Panc1 (cell line): ENCODE data around the gene DTNB. TPM values are rescaled to one million over a fixed set of nuclear protein-coding genes. Genes with fewer than 3 reads are reported as not detected.

Source experiments
- ATAC-seq: fragments of 200-7000 bp; cut with Tn5 transposase; 2 replicates; pipeline ENCODE4 v1.9.1; 2020; ENCODE audit warnings: mild to moderate bottlenecking, moderate library complexity
- BruUV-seq: library from RNA; stranded (reverse); fragments of 400-500 nt; replicated peaks from 2 replicates; lab custom pipeline; 2021; lab: Mats Ljungman, UMichigan
- CTCF ChIA-PET: fragments of 300-600 bp; sonication (Branson Sonifier 250); formaldehyde crosslinking; loops from one replicate; lab custom pipeline; 2022; ENCODE audit warnings: antibody characterized with exemption; lab: Charles Lee
- POLR2A ChIA-PET: fragments of 300-600 bp; sonication (Branson Sonifier 250); formaldehyde crosslinking; loops from one replicate; lab custom pipeline; 2022; ENCODE audit warnings: antibody characterized with exemption; lab: Charles Lee
- DNase-seq: peaks from one replicate; pipeline ENCODE4 v3.0.0-alpha.2; 2010; ENCODE audit warnings: low read depth, low spot score
- H3K27ac ChIP-seq: 2 replicates; pipeline ENCODE4 v1.5.1; 2011; ENCODE audit warnings: mild to moderate bottlenecking, low read length, inconsistent platforms
- H3K27me3 ChIP-seq: fragments of 200-500 bp; sonication (Bioruptor generic); 2 replicates; pipeline ENCODE4 v1.6.0; 2014; ENCODE audit warnings: low read length, inconsistent platforms; ENCODE audit not compliant: control insufficient read depth, insufficient read depth
- H3K36me3 ChIP-seq: fragments of 200-500 bp; sonication (Bioruptor generic); 2 replicates; pipeline ENCODE4 v1.5.1; 2014; ENCODE audit warnings: inconsistent platforms, mild to moderate bottlenecking, low read length, moderate library complexity; ENCODE audit not compliant: control insufficient read depth, insufficient read depth
- H3K4me1 ChIP-seq: 2 replicates; pipeline ENCODE4 v1.5.1; 2011; ENCODE audit warnings: inconsistent platforms, mild to moderate bottlenecking, low read length, moderate library complexity; ENCODE audit not compliant: control insufficient read depth, insufficient read depth
- H3K4me3 ChIP-seq, 2 experiments: 2 replicates each; pipeline ENCODE4 v1.5.1; 2011 to 2012; ENCODE audit warnings: low read depth in 2 of 2, low read length in 2 of 2, mild to moderate bottlenecking in 2 of 2, inconsistent platforms in 1 of 2, moderate library complexity in 1 of 2
- H3K9me3 ChIP-seq: fragments of 200-500 bp; sonication (Bioruptor generic); 2 replicates; pipeline ENCODE4 v1.5.1; 2014; ENCODE audit warnings: low read depth, mild to moderate bottlenecking, inconsistent platforms, low read length, moderate library complexity; ENCODE audit not compliant: control insufficient read depth, insufficient read depth
- CTCF ChIP-seq: fragments of 450-650 bp; IDR thresholded peaks from 2 replicates; pipeline ENCODE4 v1.5.1; 2017; ENCODE audit warnings: mild to moderate bottlenecking
- POLR2AphosphoS5 ChIP-seq: IDR thresholded peaks from 2 replicates; pipeline ENCODE4 v1.6.1; 2012; ENCODE audit warnings: mild to moderate bottlenecking, low read depth, low read length, moderate library complexity
- REST ChIP-seq, 2 experiments: IDR thresholded peaks; 2 replicates each; pipeline ENCODE4 v1.6.1; 2011 to 2012; ENCODE audit warnings: low read depth in 2 of 2, control low read depth in 1 of 2, low read length in 1 of 2, mild to moderate bottlenecking in 1 of 2, moderate library complexity in 1 of 2; ENCODE audit not compliant: insufficient read depth in 1 of 2
- SIN3A ChIP-seq: IDR thresholded peaks from 2 replicates; pipeline ENCODE4 v1.6.1; 2012; ENCODE audit warnings: low read depth, mild to moderate bottlenecking, low read length, moderate library complexity, borderline replicate concordance; ENCODE audit not compliant: insufficient read depth
- TCF7L2 ChIP-seq: IDR thresholded peaks from 2 replicates; pipeline ENCODE4 v1.6.1; 2011; ENCODE audit warnings: mild to moderate bottlenecking, low read depth, low read length, inconsistent platforms
- in situ Hi-C: cut with HindIII; loops from 2 replicates; pipeline ENCODE4 v1.10.0; 2016; ENCODE audit warnings: low sequenced_read_pairs, low pct_unique_long_range_greater_than_20kb
- intact Hi-C: fragments of 100-400 bp; cut with micrococcal nuclease; formaldehyde crosslinking; loops from one replicate; pipeline ENCODE4 v1.10.0; 2022; ENCODE audit not compliant: unreplicated experiment
- total RNA-seq: library from RNA; stranded (reverse); gene quantifications from one replicate; pipeline ENCODE4 v1.2.1, GENCODE V29; 2021; ENCODE audit not compliant: unreplicated experiment

The DTNB gene
- total RNA-seq, 1 experiment from 2014 or later, result 37.8 TPM

DNA sequence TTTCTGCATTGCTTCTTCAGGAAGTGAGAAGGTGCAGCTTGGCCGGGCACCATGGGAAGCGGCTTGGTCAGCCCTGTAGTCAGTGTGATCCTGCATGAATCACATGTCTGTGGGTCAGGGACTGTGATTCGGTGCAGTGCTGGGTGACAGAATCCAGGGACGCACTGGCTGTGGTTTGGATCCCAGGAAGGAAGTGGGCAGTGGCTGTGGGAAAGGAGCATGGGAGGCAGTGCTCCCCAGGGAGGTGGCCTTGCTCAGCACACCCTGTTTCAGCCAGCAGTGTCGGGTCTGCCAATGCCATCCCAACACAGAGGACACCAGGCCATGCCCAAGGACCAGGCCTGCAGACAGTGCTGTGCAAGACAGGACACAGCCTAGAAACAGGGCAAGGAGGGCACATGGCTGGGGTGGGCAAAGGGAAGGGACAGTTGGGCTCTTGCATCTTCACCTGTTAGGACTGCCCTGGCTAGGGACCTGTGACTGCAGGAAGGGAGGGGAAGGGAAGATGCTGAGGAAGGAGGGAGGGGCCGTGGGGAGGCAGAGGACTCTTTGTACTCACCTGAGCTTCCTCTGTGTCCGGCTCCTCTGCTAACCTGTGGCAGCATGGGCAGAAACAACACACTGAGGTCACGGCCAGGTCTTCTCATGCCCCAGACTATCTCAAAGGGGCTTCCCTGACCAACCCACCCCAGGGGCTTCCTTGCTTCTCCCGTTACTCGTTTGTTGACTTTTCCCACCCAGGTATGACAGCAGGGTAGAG is 294.5 kb downstream of the DTNB start:
- no peak overlapping the region for H3K27ac ChIP-seq
- no peak for ATAC-seq
- no TSS peak for BruUV-seq

DNA sequence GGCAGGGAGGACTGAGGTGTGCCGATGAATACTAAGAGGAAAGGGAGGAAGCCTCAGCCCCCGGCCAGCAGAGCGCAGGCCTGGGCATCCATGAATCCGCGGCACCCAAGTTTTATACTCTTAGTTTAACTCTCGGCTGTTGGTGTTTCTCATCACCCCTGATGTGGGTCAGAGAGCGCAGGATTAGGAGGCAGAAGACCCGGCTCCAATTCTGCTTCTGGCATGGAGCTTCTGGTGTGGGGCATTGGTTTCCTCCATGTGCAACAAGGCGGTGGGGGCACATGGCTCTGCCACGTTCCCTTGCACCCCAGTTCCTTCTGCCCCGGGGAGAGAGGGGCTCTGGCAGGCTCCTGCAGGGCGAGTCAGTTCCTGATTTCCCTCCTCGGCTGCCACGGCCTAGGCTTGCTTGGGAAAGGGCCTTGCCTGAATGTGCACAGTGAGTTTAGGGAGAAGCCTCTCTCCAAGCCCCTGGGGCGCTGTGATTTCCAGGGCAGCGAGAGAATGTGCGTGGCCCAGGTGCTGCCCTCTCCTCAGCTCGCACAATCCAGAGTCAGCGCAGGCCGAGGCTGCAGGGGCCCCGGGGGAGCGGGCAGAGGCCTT is 295.5 kb downstream of the DTNB start:
- BruUV-seq, result no TSS peak
- H3K27ac ChIP-seq, result no peak overlapping the region
- H3K4me1 ChIP-seq, result no peaks in the 10 kb centered on the region; the same call in 1 of the 2 replicates
- ChIA-PET CTCF (no interaction called here), POLR2A (no interaction called here)
- intact Hi-C loops (no loop called here), in situ Hi-C loops (no loop called here)
- ATAC-seq, result no peak
- H3K36me3 ChIP-seq, result no peaks in the 10 kb centered on the region
- no peak for DNase-seq
- H3K9me3 ChIP-seq, result no peaks in the 10 kb centered on the region
- H3K27me3 ChIP-seq, result no peaks in the 10 kb centered on the region
- H3K4me3 ChIP-seq, result no peak overlapping the region
- TF ChIP-seq CTCF, result no peak
- no peak for TF ChIP-seq POLR2AphosphoS5
- TF ChIP-seq TCF7L2, result no peak
- TF ChIP-seq REST (IDR thresholded peaks at IDR 0.05; ENCODE audit: insufficient read depth in 1 of 2, low read depth in 2 of 2, low read length in 1 of 2), result no peak

More for the DNA sequence above, 294.5 kb downstream of the DTNB start:
- Histone ChIP-seq H3K4me1 (no peaks in the 10 kb centered on the region; the same call in 1 of the 2 replicates), H3K27me3 (no peaks in the 10 kb centered on the region), H3K4me3 (no peak overlapping the region), H3K9me3 (no peaks in the 10 kb centered on the region), H3K36me3 (no peaks in the 10 kb centered on the region)
- ChIA-PET POLR2A (no interaction called here), CTCF (no interaction called here)
- in situ Hi-C loops, result no loop called here
- no peak for DNase-seq
- TF ChIP-seq SIN3A (no peak), REST (IDR thresholded peaks at IDR 0.05; ENCODE audit: insufficient read depth in 1 of 2, low read depth in 2 of 2, low read length in 1 of 2) (no peak), CTCF (no peak), TCF7L2 (no peak), POLR2AphosphoS5 (no peak)
- intact Hi-C loops, result no loop called here
